GM12872 (cell line): ENCODE measurements around the gene ZNF521.

ENCODE experiments used
- TF ChIP-seq, protein P1 (sequence below): IDR thresholded peaks from 3 replicates; pipeline ENCODE4 v1.5.1; 2011; ENCODE audit warnings: low read depth, mild to moderate bottlenecking, low read length, moderate library complexity; ENCODE audit not compliant: insufficient read depth

Gene ZNF521

DNA sequence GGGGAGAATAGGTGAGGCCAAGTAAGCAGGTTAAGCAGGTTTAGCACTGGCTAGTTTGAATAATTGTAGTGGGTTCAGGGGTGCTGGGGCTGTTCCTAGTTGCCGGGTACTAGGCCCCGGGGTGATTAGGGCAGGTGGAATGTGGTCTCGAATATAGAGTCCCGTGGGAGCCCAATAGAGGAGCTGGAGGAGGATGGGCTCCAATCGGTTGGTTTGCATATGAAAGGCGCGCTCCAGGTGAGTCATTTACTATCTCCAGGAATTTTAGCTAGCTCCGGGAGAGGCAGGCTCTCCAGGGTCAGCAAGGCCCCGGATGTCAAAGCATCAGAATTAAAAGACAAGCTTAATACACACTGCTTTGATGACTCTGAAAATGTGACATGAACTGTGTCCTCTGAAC, 304.0 kb downstream of the ZNF521 start:
- TF ChIP-seq, protein P1, sequence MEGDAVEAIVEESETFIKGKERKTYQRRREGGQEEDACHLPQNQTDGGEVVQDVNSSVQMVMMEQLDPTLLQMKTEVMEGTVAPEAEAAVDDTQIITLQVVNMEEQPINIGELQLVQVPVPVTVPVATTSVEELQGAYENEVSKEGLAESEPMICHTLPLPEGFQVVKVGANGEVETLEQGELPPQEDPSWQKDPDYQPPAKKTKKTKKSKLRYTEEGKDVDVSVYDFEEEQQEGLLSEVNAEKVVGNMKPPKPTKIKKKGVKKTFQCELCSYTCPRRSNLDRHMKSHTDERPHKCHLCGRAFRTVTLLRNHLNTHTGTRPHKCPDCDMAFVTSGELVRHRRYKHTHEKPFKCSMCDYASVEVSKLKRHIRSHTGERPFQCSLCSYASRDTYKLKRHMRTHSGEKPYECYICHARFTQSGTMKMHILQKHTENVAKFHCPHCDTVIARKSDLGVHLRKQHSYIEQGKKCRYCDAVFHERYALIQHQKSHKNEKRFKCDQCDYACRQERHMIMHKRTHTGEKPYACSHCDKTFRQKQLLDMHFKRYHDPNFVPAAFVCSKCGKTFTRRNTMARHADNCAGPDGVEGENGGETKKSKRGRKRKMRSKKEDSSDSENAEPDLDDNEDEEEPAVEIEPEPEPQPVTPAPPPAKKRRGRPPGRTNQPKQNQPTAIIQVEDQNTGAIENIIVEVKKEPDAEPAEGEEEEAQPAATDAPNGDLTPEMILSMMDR: no peak

DNA sequence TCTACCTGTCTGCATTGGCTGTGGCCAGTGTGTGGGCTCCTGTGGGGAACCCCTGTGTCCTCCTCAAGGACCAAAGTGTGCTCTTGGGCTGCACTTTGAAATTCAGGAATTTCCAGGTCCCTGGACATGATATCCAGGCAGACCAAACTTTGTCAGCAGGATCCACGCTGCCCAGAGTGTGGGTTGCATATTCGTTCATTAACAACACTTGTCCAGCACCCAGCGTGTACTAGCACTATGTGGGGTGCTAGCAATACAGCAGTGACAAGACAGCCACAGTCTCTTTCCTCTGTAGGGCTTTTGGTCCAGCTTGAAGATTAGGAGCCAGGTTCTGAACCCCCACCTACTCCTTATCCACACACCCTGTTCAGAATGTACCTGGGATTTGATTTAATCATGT, 304.5 kb downstream of the ZNF521 start:
- TF ChIP-seq, protein P1: no peak

DNA sequence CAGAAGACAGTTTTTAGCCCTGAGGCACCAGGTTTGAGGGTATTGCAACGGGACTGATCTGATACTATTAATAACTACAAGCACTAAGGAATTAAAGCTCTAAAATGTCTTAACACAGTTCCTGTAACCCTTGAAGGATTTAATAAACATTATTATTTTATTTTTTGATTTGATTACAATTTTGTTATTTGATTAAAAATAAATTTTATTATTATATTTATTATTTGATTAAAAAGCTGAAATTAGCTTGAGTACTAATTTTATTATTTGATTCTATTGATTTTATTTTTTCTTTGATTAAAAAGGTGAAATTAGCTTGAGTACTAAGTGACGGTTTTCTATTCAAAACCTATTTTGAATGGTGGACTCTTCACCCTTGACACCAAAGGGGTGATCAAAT, 307.3 kb downstream of the ZNF521 start:
- TF ChIP-seq, protein P1: no peak

DNA sequence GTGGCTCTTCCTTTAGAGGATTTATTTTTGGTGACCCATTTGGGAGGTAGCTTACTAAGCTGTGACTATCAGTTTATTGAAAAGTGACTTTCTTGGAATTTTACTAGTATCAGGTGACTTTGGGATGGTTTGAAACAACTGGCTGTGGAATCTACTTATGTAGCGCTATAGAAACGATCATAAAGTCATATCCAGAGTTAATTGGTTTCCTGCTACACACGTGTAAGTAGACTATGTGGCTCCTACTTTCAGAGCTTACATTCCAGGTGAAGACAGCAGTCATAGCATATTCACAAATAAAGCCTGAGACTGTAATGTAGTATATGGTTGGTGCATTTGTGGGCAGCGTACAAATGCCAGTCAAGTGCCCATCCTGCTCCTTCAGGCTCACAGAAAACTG, 308.9 kb downstream of the ZNF521 start:
- TF ChIP-seq, protein P1: no peak

DNA sequence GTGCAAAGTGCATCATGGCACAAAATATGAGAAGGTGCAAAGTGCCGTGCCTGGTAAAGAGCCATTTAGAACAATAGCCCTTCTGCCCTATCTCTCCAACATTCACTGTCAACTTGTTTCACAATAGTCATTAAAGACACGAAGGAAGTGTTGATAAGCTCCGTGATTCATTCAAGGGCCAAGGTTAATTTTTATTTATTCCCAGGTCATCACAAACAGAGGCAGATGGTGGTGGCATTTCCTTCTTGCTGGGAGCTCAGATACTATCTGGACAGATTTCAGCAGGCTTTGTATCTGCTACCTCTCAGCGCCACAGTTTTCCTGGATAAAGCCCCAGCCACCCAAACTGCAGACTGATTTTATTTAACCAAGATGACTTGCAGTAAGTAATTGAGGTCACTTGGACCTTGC, 309.3 kb downstream of the ZNF521 start:
- TF ChIP-seq, protein P1: no peak

DNA sequence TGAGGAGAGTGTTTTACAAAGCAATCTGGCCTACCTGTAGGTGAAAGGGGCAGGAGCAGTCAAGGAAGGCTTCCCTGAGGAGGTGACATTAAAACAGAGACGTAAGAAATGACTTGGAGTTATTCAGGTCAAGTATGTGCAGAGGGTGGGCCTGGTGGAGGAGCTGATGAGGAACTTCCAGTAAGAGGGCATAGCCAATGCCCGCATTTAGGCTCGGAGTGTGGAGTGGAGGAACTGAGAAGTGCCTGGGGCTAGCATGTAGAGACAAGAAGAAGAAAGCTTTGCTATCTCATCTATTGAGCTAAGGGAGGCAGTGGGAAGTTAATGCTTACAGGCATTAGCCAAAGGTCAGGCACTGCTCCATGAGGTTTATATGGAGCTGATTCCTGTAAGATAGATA, 312.2 kb downstream of the ZNF521 start:
- TF ChIP-seq, protein P1: no peak

DNA sequence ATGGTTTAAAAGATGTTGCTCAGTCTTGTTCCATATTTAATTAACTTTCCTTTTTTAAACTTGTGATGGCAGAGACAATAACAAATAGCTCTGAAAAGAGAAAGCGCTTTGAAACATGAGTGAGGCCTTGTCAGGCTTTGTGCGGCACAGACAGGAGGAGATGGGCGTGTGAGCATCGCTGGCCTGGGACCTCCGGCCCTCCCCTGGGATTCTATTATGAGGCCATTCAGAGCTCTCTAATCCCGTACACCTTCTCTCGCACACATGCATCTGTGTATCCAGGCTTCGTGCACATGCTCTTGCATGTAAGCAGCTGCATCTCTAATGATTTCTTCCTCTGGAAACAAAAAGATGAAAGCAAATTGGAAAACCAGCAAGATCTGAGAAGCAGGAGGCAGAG, 313.7 kb downstream of the ZNF521 start:
- TF ChIP-seq, protein P1: no peak
